ENCODE measurements around the gene ATXN7L3B. TPM values are rescaled to one million over a fixed set of nuclear protein-coding genes. Genes with fewer than 3 reads are reported as not detected.

ATXN7L3B gene
- total RNA-seq, 1 donor from 2014 or later = 49.9 TPM

DNA sequence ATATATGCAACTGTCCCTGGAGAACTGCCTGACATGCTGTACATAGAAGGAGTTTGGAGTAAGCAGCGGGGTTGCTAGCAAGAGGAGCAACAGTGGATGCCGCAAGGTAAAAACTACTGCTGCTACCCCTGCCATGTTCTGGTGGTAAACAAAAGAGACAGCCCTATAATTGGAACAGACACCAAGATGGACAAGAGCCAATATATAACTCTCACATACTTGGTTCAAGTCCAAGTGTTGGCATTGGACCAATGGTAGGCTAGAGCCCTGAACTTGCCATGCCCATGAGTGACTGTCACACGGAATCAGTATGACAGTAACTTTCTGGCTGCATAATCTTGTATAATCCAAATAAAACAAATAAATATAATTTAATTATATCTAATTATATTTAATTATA is 13.7 kb downstream of the ATXN7L3B start:
- DNase-seq = no peak

- no peak for DNase-seq
These were observed 14.6 kb downstream of the ATXN7L3B start for GRCh38 chr12:74552201-74552600.

- DNase-seq = no peak
These were observed 22.1 kb downstream of the ATXN7L3B start for GRCh38 chr12:74559728-74560127.

GRCh38 chr12:74563927-74564326 is 26.3 kb downstream of the ATXN7L3B start:
- DNase-seq = no peak

- DNase-seq = no peak
These were observed 40.9 kb downstream of the ATXN7L3B start for GRCh38 chr12:74578486-74578885.

GRCh38 chr12:74579446-74579845 is 41.8 kb downstream of the ATXN7L3B start:
- no peak for DNase-seq

- DNase-seq = no peak
These were observed 42.3 kb downstream of the ATXN7L3B start for GRCh38 chr12:74579981-74580380.

- DNase-seq = no peak
These were observed 43.8 kb downstream of the ATXN7L3B start for GRCh38 chr12:74581439-74581838.

- no peak for DNase-seq
These were observed 46.9 kb downstream of the ATXN7L3B start for GRCh38 chr12:74584483-74585062.

DNA sequence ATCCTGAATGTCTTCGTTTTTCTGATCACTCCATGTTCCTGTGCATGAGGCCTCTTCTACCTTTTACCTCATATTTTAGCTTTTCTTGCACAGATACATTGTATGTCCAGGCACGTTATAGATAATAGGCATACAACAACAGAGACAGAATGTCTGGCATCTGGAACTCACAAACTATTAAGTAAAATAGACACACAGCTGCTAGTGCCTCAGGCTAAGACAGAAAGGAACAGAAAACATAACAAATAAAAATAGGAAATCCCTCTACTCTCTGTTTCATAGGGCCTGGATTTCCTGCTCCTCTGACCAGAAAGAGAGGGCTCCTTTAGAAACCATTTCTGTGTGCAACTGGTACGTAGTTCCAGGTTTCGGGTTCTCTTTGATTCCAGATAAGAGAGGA is 48.6 kb downstream of the ATXN7L3B start:
- no peak for DNase-seq

All from tongue (tissue), 2 donors.